ENCODE results near the gene RBFOX1. TPM values are rescaled to one million over a fixed set of nuclear protein-coding genes. Genes with fewer than 3 reads are reported as not detected.

Gene RBFOX1
- total RNA-seq, 4 donors from 2014 or later: 0.40 to 0.98 TPM; not detected in 2

- intact Hi-C loops (cut with DNase I): no loop called here
- no peak overlapping the region for H3K4me3 ChIP-seq (replicated peaks in 1 of 3)
- H3K27ac ChIP-seq: no peak overlapping the region
- TF ChIP-seq CTCF (IDR thresholded peaks at IDR 0.05): no peak
- no peak for TF ChIP-seq POLR2A (IDR thresholded peaks at IDR 0.05)
- DNase-seq: no peak
- H3K4me1 ChIP-seq: no peaks in the 10 kb centered on the region
- 85 to 87% methylated on average over 7 of the region's 7 CpGs for WGBS, 2 donors
- H3K9me3 ChIP-seq: no peaks in the 10 kb centered on the region
- H3K27me3 ChIP-seq: no peaks in the 10 kb centered on the region
- H3K36me3 ChIP-seq: no peaks in the 10 kb centered on the region
These were observed 222.8 kb downstream of the RBFOX1 start for GRCh38 chr16:7555459-7555858.

DNA sequence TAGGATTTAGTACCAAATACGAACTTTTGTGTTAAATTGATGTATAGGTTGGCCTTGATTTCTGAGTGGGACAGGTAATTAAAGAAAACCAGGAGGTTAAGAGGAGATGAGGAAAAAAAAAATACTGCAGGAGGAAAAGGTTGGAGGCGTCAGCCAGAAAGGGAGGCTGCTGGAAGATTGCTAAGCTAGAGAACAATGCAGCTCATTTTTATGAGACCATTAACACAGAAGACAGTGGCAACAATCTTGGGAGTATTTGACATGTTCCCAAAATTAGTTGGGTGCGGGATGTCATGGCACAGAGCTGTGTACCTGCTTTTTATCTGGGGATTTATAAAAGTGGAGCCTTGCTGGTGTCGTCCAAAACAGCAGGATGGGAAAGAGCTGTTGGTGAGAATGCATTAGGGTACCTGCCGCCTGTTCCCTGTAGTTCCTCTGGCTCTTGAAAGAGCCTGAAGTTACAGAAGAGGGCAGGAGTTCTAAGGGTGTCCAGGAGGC lies 229.3 kb downstream of the RBFOX1 start:
- Histone ChIP-seq H3K9me3 (no peaks in the 10 kb centered on the region), H3K27me3 (no peaks in the 10 kb centered on the region), H3K36me3 (no peaks in the 10 kb centered on the region), H3K4me3 (replicated peaks in 1 of 3) (no peak overlapping the region), H3K27ac (no peak overlapping the region), H3K4me1 (no peaks in the 10 kb centered on the region)
- TF ChIP-seq CTCF (IDR thresholded peaks at IDR 0.05) (no peak), POLR2A (IDR thresholded peaks at IDR 0.05) (no peak)
- DNase-seq: no peak
- 78 to 85% methylated on average over 5 of the region's 5 CpGs for WGBS, 2 donors
- intact Hi-C loops (cut with DNase I): no loop called here

- WGBS, 2 donors: 85% methylated on average over 9 of the region's 9 CpGs
- Histone ChIP-seq H3K4me3 (replicated peaks in 1 of 3) (no peak overlapping the region), H3K9me3 (no peaks in the 10 kb centered on the region), H3K27me3 (no peaks in the 10 kb centered on the region), H3K36me3 (no peaks in the 10 kb centered on the region), H3K27ac (no peak overlapping the region), H3K4me1 (no peaks in the 10 kb centered on the region)
- DNase-seq: no peak
- intact Hi-C loops (cut with DNase I): no loop called here
- no peak for TF ChIP-seq CTCF (IDR thresholded peaks at IDR 0.05)
- TF ChIP-seq POLR2A (IDR thresholded peaks at IDR 0.05): no peak
These were observed 233.7 kb downstream of the RBFOX1 start for GRCh38 chr16:7566360-7566759.

DNA sequence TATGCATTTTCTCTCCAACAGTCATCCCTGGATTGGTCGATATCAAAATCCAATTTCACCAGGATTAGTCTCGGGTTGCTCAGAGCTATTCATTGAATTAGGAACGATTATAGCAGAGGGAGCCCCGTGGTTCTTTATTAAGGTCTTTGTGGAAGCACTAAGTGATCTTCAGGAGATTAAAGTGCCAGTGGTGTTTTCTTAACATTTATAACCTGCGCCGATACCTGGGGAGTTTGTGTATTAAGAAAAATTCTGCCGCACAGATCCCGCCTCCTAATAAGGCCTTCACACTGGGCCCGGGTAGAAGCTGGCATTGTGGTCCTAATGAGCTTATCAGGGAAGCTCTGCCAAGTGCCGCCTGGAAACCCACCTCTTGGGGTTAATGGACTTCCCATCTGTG lies 238.7 kb downstream of the RBFOX1 start:
- intact Hi-C loops (cut with DNase I): no loop called here
- Histone ChIP-seq H3K9me3 (no peaks in the 10 kb centered on the region), H3K4me3 (replicated peaks in 1 of 3) (no peak overlapping the region), H3K36me3 (no peaks in the 10 kb centered on the region), H3K27ac (no peak overlapping the region), H3K4me1 (no peaks in the 10 kb centered on the region), H3K27me3 (no peaks in the 10 kb centered on the region)
- WGBS, 2 donors: 70 to 79% methylated on average over 10 of the region's 10 CpGs
- no peak for TF ChIP-seq CTCF (IDR thresholded peaks at IDR 0.05)
- no peak for TF ChIP-seq POLR2A (IDR thresholded peaks at IDR 0.05)
- no peak for DNase-seq

DNA sequence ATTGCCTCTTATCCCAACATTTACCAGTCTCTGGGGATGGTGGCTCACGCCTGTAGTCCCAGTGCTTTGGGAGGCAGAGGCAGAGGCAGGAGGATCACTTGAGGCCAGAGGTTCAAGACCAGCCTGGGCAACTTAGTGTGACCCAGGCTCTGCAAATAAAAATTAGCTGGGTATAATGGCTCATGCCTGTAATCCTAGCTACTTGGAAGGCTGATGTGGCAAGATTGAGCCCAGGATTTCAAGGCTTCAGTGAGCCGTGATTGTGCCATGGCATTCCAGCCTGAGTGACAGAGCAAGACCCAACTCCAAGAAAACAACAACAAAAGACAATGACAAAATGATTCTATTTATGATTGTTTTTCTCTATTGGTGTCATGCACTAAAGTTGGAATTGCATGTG lies 244.9 kb downstream of the RBFOX1 start:
- TF ChIP-seq CTCF (IDR thresholded peaks at IDR 0.05) (no peak), POLR2A (IDR thresholded peaks at IDR 0.05) (no peak)
- H3K4me1 ChIP-seq: no peaks in the 10 kb centered on the region
- no peaks in the 10 kb centered on the region for H3K9me3 ChIP-seq
- H3K27me3 ChIP-seq: no peaks in the 10 kb centered on the region
- no peaks in the 10 kb centered on the region for H3K36me3 ChIP-seq
- DNase-seq: no peak
- 67 to 93% methylated on average over 2 of the region's 2 CpGs for WGBS, 2 donors
- intact Hi-C loops (cut with DNase I): no loop called here
- H3K4me3 ChIP-seq (replicated peaks in 1 of 3): no peak overlapping the region
- no peak overlapping the region for H3K27ac ChIP-seq
